ENCODE results near the gene FRMD4A. TPM values are rescaled to one million over a fixed set of nuclear protein-coding genes. Genes with fewer than 3 reads are reported as not detected.

The FRMD4A gene
- total RNA-seq, 1 experiment from 2014 or later, result 19.6 TPM

- Histone ChIP-seq H3K79me1 (ENCODE audit: insufficient read depth, low read depth, low read length, poor library complexity, severe bottlenecking) (no peaks in the 10 kb centered on the region), H4K20me1 (ENCODE audit: control insufficient read depth, insufficient read depth, insufficient read length) (no peaks in the 10 kb centered on the region), H3K4ac (ENCODE audit: low read depth, low read length) (no peak overlapping the region), H2AFZ (ENCODE audit: low read length) (no peak overlapping the region), H3K9ac (ENCODE audit: extremely low read depth, insufficient read length, low read length) (no peak overlapping the region), H3T11ph (ENCODE audit: low read length) (no peak overlapping the region), H3K4me2 (ENCODE audit: insufficient read depth, insufficient read length, low read length) (no peak overlapping the region), H3K4me1 (ENCODE audit: insufficient read depth, low read length) (peaks cover 5% of the 10 kb centered on the region), H2BK120ac (ENCODE audit: low read depth, low read length, poor library complexity, severe bottlenecking) (no peak overlapping the region), H2BK12ac (ENCODE audit: insufficient read length, low read depth, low read length) (no peak overlapping the region), H4K91ac (ENCODE audit: insufficient read length, low read depth, low read length) (no peak overlapping the region), H3K18ac (ENCODE audit: insufficient read length, low read depth, low read length) (no peak overlapping the region), H3K27ac (ENCODE audit: insufficient read length, low read depth, low read length) (no peak overlapping the region), H3K23me2 (ENCODE audit: insufficient read length, low read depth, low read length, poor library complexity, severe bottlenecking) (no peaks in the 10 kb centered on the region), H2BK15ac (ENCODE audit: low read depth, low read length) (no peak overlapping the region), H3K14ac (ENCODE audit: insufficient read depth, low read length) (no peak overlapping the region), H3K79me2 (ENCODE audit: insufficient read depth, low read length) (no peaks in the 10 kb centered on the region), H2BK5ac (ENCODE audit: insufficient read length, low read length) (no peak overlapping the region), H3K23ac (ENCODE audit: insufficient read length, low read depth, low read length) (no peak overlapping the region), H4K8ac (replicated peaks; ENCODE audit: insufficient read length, low read depth, low read length) (no peak overlapping the region), H4K5ac (ENCODE audit: insufficient read length, low read depth, low read length) (no peak overlapping the region), H2AK5ac (ENCODE audit: insufficient read length, low read length) (no peak overlapping the region), H2BK20ac (ENCODE audit: low read depth, low read length, poor library complexity, severe bottlenecking) (no peak overlapping the region), H3K9me3 (ENCODE audit: control insufficient read depth, low read depth, low read length) (no peaks in the 10 kb centered on the region), H3K56ac (ENCODE audit: insufficient read length, low read depth, low read length) (no peak overlapping the region), H3K27me3 (ENCODE audit: insufficient read depth, low read length) (no peaks in the 10 kb centered on the region)
- H3K4me3 Mint-ChIP-seq, result no peak overlapping the region
- no peaks in the 10 kb centered on the region; a peak in 1 of 5 replicates for H3K9me3 Mint-ChIP-seq
- TF ChIP-seq CTCF (conservative IDR thresholded peaks at IDR 0.05), result no peak
- no peak for DNase-seq
- H3K27me3 Mint-ChIP-seq (ENCODE audit: low read depth), result no peaks in the 10 kb centered on the region
- H3K27ac Mint-ChIP-seq, result no peak overlapping the region
- no CpG with 5 or more reads among the region's 3 CpGs for WGBS (ENCODE audit: extremely low coverage, insufficient read length, low lambda C conversion rate)
- H3K4me1 Mint-ChIP-seq, result peaks cover 6 to 11% of the 10 kb centered on the region in 2 experiments; a peak in 3 of 4 replicates
- peaks cover 0 to 6% (median 0%) of the 10 kb centered on the region in 3 experiments; a peak in 2 of 7 replicates for H3K36me3 Mint-ChIP-seq (ENCODE audit: insufficient read depth in 1 of 3, low read depth in 3 of 3)
Measured at GRCh38 chr10:13632440-13632839, 698.3 kb downstream of the FRMD4A start.

All from H9 (cell line).